Measurements from ENCODE around the gene GON4L.
"Not testable (repeated sequence)": the region's sequence is repeated elsewhere in the genome, so short reads cannot be mapped to it uniquely, and the experiment has no call there.

The GON4L gene

DNA sequence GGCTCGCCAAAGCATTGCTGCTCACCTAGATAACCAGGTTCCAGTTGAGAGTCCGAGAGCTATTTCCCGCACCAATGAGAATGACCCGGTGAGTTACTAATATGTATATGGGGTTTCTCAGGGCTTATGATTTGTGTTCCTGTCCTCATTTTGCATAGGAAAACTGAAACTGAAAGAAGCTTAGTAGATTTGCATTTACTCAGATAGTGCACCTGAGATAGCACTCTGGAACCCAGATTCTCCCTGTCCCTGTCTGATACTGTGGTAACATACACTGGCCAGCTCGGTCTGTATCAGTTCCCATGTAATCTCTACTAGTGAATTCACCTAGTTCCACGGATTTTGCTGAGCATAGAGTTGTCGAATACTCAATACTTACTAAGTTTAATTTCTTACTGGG, 140.0 kb downstream of the GON4L start:
- WGBS (ENCODE audit: insufficient coverage, insufficient read length): no CpG with 5 or more reads among the region's 7 CpGs
- Histone ChIP-seq H3K4me1 (ENCODE audit: control insufficient read depth, insufficient read depth, low read length) (no peaks in the 10 kb centered on the region; the same call in 1 of the 2 replicates), H3K27ac (ENCODE audit: low read length) (no peak overlapping the region), H3K36me3 (ENCODE audit: control insufficient read depth, insufficient read depth, low read length) (peaks cover 4% of the 10 kb centered on the region; the same call in 1 of the 2 replicates), H3K9me3 (ENCODE audit: control insufficient read depth, insufficient read depth, low read length) (no peaks in the 10 kb centered on the region), H3K27me3 (ENCODE audit: control insufficient read depth, insufficient read depth, low read length) (no peaks in the 10 kb centered on the region), H3K4me3 (ENCODE audit: low read length) (no peak overlapping the region)
- no peak for DNase-seq (ENCODE audit: low read depth, low spot score)

DNA sequence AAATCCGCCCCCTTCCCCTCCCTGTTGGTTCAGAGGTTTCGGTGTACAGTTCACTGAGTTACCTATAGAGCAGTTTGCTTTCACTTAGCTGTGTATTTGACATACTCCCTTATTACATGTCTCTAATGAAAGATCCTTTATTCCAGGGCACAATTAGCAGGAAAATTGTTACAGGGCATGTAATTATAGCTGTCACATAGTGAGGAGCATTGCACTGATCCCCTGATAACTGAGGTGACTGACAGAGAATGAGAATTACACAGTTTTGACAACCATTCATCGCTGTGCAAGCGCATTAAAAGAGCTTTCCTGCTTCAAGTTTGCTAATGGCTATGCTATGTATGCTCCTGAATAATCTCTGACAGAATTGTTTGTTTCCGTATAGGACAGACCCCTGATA, 141.2 kb downstream of the GON4L start:
- Histone ChIP-seq H3K9me3 (ENCODE audit: control insufficient read depth, insufficient read depth, low read length) (no peaks in the 10 kb centered on the region), H3K4me3 (ENCODE audit: low read length) (no peak overlapping the region), H3K27me3 (ENCODE audit: control insufficient read depth, insufficient read depth, low read length) (no peaks in the 10 kb centered on the region), H3K4me1 (ENCODE audit: control insufficient read depth, insufficient read depth, low read length) (no peaks in the 10 kb centered on the region; the same call in 1 of the 2 replicates), H3K27ac (ENCODE audit: low read length) (no peak overlapping the region), H3K36me3 (ENCODE audit: control insufficient read depth, insufficient read depth, low read length) (peaks cover 4% of the 10 kb centered on the region; the same call in 1 of the 2 replicates)
- WGBS (ENCODE audit: insufficient coverage, insufficient read length): no CpG with 5 or more reads among the region's 5 CpGs
- DNase-seq (ENCODE audit: low read depth, low spot score): no peak

DNA sequence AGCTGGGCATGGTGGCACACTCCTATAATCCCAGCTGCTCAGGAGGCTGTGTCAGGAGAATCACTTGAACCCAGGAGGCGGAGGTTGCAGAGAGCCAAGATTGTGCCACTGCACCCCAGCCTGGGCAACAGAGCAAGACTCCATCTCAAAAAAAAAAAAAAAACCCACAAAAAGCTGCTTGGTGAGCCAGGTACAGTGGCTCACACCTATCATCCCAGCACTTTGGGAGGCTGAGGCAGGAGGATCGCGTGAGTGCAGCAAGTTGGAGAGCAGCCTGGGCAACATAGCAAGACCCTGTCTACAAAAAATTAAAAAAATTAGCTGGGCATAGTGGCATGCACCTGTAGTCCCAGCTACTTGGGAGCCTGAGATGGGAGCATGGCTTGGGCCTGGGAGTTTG, 142.0 kb downstream of the GON4L start:
- H3K36me3 ChIP-seq (ENCODE audit: control insufficient read depth, insufficient read depth, low read length); H3K27me3 ChIP-seq (ENCODE audit: control insufficient read depth, insufficient read depth, low read length); H3K4me3 ChIP-seq (ENCODE audit: low read length); H3K4me1 ChIP-seq (ENCODE audit: control insufficient read depth, insufficient read depth, low read length); DNase-seq (ENCODE audit: low read depth, low spot score); H3K27ac ChIP-seq (ENCODE audit: low read length); H3K9me3 ChIP-seq (ENCODE audit: control insufficient read depth, insufficient read depth, low read length): not testable (repeated sequence)
- WGBS (ENCODE audit: insufficient coverage, insufficient read length): no CpG with 5 or more reads among the region's 3 CpGs

DNA sequence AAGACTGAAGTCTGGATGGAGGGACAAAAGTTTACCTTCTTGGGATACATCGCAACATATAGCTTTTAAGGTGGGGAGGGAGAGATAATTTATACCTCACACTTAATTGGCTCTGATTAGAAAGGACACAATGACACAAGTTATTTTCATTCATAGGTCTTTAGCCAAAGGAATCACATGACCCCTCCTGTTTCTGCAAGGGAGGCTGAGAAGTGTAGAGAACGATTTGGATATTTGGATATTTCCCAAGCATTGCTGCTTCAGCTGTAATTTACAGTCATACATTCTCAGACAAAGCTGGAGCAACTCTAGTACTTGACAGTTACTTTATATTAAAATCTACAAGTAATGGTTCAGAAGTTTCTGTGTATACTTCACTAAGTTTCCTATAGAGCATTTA, 143.9 kb downstream of the GON4L start:
- Histone ChIP-seq H3K4me1 (ENCODE audit: control insufficient read depth, insufficient read depth, low read length) (no peaks in the 10 kb centered on the region), H3K9me3 (ENCODE audit: control insufficient read depth, insufficient read depth, low read length) (no peaks in the 10 kb centered on the region), H3K36me3 (ENCODE audit: control insufficient read depth, insufficient read depth, low read length) (peaks cover 4% of the 10 kb centered on the region; the same call in 1 of the 2 replicates), H3K4me3 (ENCODE audit: low read length) (no peak overlapping the region), H3K27ac (ENCODE audit: low read length) (no peak overlapping the region), H3K27me3 (ENCODE audit: control insufficient read depth, insufficient read depth, low read length) (no peaks in the 10 kb centered on the region)
- no CpG with 5 or more reads among the region's 2 CpGs for WGBS (ENCODE audit: insufficient coverage, insufficient read length)
- DNase-seq (ENCODE audit: low read depth, low spot score): no peak

DNA sequence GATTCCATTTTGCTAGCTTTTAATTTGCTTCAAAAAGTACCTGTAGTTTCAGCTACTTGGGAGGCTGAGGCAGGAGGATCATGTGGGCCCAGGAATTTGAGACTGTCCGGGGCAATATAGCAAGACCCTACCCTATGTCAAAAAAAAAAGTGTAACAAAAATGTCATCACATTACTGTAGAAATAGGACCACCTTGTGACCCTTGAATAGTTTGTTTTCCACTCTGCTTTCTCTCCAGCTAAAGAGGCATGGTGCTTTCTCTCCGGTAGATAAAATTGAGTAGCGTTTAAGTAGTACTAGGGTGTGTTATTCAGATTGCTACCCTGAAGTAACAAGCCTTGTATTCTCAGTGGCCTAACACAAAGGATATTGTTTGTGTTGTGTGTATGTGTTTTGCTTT, 144.4 kb downstream of the GON4L start:
- not testable (repeated sequence) for H3K9me3 ChIP-seq (ENCODE audit: control insufficient read depth, insufficient read depth, low read length); H3K4me1 ChIP-seq (ENCODE audit: control insufficient read depth, insufficient read depth, low read length); H3K27ac ChIP-seq (ENCODE audit: low read length); H3K27me3 ChIP-seq (ENCODE audit: control insufficient read depth, insufficient read depth, low read length); H3K36me3 ChIP-seq (ENCODE audit: control insufficient read depth, insufficient read depth, low read length); DNase-seq (ENCODE audit: low read depth, low spot score); H3K4me3 ChIP-seq (ENCODE audit: low read length)
- no CpG with 5 or more reads among the region's 3 CpGs for WGBS (ENCODE audit: insufficient coverage, insufficient read length)

DNA sequence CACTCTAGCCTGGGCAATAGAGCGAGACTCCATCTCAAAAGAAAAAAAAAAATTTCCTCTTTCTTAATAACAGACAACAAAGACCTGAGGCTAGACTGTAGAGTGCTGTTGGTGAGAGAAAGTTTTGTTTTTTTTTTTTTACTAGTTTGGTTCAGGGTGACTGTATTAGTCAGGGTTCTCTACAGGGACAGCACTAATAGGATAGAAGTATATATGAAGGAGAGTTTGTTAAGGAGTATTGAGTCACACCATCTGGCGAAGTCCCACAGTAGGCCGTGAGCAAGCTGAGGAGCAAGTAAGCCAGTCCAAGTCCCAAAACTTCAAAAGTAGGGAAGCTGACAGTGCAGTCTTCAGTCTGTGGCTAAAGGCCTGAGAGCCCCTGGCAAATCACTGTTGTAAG, 145.6 kb downstream of the GON4L start:
- not testable (repeated sequence) for DNase-seq (ENCODE audit: low read depth, low spot score); H3K4me1 ChIP-seq (ENCODE audit: control insufficient read depth, insufficient read depth, low read length); H3K27me3 ChIP-seq (ENCODE audit: control insufficient read depth, insufficient read depth, low read length); H3K4me3 ChIP-seq (ENCODE audit: low read length); H3K36me3 ChIP-seq (ENCODE audit: control insufficient read depth, insufficient read depth, low read length); H3K9me3 ChIP-seq (ENCODE audit: control insufficient read depth, insufficient read depth, low read length); H3K27ac ChIP-seq (ENCODE audit: low read length)
- no CpG with 5 or more reads among the region's 3 CpGs for WGBS (ENCODE audit: insufficient coverage, insufficient read length)

DNA sequence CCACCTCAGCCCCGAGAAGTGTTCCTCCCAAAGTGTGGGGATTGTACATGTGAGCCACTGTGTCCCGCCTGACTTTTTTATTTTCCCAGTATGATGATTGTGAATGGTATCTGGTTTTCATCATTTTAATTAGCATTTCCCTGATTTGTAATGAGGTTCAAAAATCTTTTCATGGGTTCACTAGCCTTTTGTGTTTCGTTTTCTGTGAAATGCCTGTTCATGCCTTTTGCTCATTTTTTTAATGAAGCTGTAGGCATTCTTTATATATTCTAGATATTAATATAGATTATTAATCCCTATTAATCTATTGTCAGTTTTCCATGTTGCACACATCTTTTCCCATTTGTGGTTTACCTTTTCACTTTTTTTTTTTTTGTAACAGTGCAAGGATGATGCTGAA, 147.6 kb downstream of the GON4L start:
- no peaks in the 10 kb centered on the region for H3K4me1 ChIP-seq (ENCODE audit: control insufficient read depth, insufficient read depth, low read length)
- no CpG with 5 or more reads among the region's 3 CpGs for WGBS (ENCODE audit: insufficient coverage, insufficient read length)

DNA sequence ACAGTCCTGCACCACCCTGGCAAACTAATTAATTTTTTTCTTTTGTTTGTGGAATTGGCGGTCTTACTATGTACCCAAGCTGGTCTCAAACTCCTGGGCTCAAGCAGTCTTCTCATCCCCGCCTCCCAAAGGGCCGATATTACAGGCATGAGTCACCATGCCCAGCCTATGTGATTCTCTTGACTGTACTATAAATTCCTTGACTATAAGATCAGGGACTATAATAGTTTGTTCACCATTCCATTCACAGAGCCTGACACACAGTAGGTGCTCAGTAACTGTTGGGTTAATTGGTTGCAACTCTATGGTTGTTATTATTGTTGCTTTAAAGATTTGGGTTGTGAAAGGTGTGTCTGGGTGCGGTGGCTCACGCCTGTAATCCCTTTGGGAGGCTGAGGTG, 150.9 kb downstream of the GON4L start:
- no peaks in the 10 kb centered on the region for H3K36me3 ChIP-seq (ENCODE audit: control insufficient read depth, insufficient read depth, low read length)
- H3K27me3 ChIP-seq (ENCODE audit: control insufficient read depth, insufficient read depth, low read length): no peaks in the 10 kb centered on the region
- no peaks in the 10 kb centered on the region for H3K4me1 ChIP-seq (ENCODE audit: control insufficient read depth, insufficient read depth, low read length)
- no CpG with 5 or more reads among the region's 5 CpGs for WGBS (ENCODE audit: insufficient coverage, insufficient read length)
- DNase-seq (ENCODE audit: low read depth, low spot score): no peak
- no peak overlapping the region for H3K27ac ChIP-seq (ENCODE audit: low read length)
- no peak overlapping the region for H3K4me3 ChIP-seq (ENCODE audit: low read length)
- H3K9me3 ChIP-seq (ENCODE audit: control insufficient read depth, insufficient read depth, low read length): no peaks in the 10 kb centered on the region

More for the DNA sequence above, 147.6 kb downstream of the GON4L start:
- Histone ChIP-seq H3K27me3 (ENCODE audit: control insufficient read depth, insufficient read depth, low read length) (no peaks in the 10 kb centered on the region), H3K4me3 (ENCODE audit: low read length) (no peak overlapping the region), H3K27ac (ENCODE audit: low read length) (no peak overlapping the region), H3K36me3 (ENCODE audit: control insufficient read depth, insufficient read depth, low read length) (0 out of 2 replicates have a peak, but pooled peaks cover 4% of the 10 kb centered on the region), H3K9me3 (ENCODE audit: control insufficient read depth, insufficient read depth, low read length) (no peaks in the 10 kb centered on the region)
- no peak for DNase-seq (ENCODE audit: low read depth, low spot score)

DNA sequence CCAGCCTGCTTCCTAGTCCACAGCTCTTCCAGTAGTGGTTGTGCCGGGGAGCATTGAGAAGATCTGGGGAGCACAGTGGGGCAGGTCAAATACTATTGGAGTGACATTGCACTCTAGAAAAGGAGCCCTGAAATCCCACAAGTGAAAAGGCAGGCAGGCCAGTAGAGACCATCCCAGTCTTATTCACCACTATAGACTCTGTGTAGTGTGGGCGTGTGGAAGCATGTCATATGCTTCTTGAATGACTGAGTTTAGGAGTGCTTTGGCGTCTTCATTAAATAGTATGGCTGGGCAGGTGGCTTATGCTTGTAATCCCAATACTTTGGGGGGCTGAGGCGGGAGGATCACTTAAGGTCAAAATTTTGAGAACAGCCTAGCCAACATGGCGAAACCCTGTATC, 152.6 kb downstream of the GON4L start:
- DNase-seq (ENCODE audit: low read depth, low spot score); H3K36me3 ChIP-seq (ENCODE audit: control insufficient read depth, insufficient read depth, low read length): not testable (repeated sequence)
- WGBS (ENCODE audit: insufficient coverage, insufficient read length): no CpG with 5 or more reads among the region's 5 CpGs

DNA sequence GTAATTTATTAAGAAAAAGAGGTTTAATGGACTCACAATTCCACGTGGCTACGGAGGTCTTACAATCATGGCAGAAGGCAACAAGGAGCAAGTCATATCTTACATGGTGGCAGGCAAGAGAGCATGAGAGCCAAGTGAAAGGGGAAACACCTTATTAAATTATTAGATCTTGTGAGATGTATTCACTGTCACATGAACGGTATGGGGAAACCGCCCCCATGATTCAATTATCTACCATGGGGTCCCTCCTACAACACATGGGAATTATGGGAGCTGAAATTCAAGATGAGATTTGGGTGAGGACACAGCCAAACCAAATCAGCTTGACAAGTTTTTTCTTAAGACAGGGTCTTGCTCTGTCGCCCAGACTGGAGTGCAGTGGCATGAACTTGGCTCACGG, 153.8 kb downstream of the GON4L start:
- DNase-seq (ENCODE audit: low read depth, low spot score): no peak
- Histone ChIP-seq H3K4me1 (ENCODE audit: control insufficient read depth, insufficient read depth, low read length) (no peaks in the 10 kb centered on the region), H3K36me3 (ENCODE audit: control insufficient read depth, insufficient read depth, low read length) (no peaks in the 10 kb centered on the region), H3K4me3 (ENCODE audit: low read length) (no peak overlapping the region), H3K27me3 (ENCODE audit: control insufficient read depth, insufficient read depth, low read length) (no peaks in the 10 kb centered on the region), H3K9me3 (ENCODE audit: control insufficient read depth, insufficient read depth, low read length) (no peaks in the 10 kb centered on the region), H3K27ac (ENCODE audit: low read length) (no peak overlapping the region)
- WGBS (ENCODE audit: insufficient coverage, insufficient read length): no CpG with 5 or more reads among the region's 6 CpGs

More for the DNA sequence above, 152.6 kb downstream of the GON4L start:
- H3K27ac ChIP-seq (ENCODE audit: low read length); H3K4me1 ChIP-seq (ENCODE audit: control insufficient read depth, insufficient read depth, low read length); H3K4me3 ChIP-seq (ENCODE audit: low read length); H3K27me3 ChIP-seq (ENCODE audit: control insufficient read depth, insufficient read depth, low read length); H3K9me3 ChIP-seq (ENCODE audit: control insufficient read depth, insufficient read depth, low read length): not testable (repeated sequence)

DNA sequence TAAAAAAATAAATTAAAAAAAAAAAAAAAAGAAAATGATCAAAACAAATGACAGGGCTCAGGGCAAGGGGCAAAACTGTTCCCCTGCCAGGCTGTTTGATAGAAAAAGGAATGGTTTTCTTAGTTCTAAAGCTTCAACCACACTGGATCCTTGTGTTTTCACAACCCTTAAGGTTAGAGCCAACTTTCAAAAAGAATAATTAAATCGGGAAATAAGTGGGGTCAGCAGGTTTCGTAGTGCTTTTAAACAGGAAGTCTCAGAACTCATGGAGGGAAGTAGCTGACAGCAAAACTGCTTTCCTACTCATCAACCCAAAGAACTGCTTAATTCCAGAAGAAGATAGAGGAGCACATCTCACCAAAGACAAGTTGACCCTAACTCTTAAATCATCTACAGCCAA, 155.3 kb downstream of the GON4L start:
- WGBS (ENCODE audit: insufficient coverage, insufficient read length): no CpG with 5 or more reads among the region's 2 CpGs
- H3K36me3 ChIP-seq (ENCODE audit: control insufficient read depth, insufficient read depth, low read length); H3K4me1 ChIP-seq (ENCODE audit: control insufficient read depth, insufficient read depth, low read length); H3K9me3 ChIP-seq (ENCODE audit: control insufficient read depth, insufficient read depth, low read length); H3K27me3 ChIP-seq (ENCODE audit: control insufficient read depth, insufficient read depth, low read length); DNase-seq (ENCODE audit: low read depth, low spot score); H3K27ac ChIP-seq (ENCODE audit: low read length); H3K4me3 ChIP-seq (ENCODE audit: low read length): not testable (repeated sequence)

All from iPS DF 6.9 (cell line).